ENCODE measurements around the gene SLC7A7. TPM values are rescaled to one million over a fixed set of nuclear protein-coding genes. Genes with fewer than 3 reads are reported as not detected.

Gene SLC7A7
- total RNA-seq, 1 experiment from 2014 or later, result 3.1 TPM

DNA sequence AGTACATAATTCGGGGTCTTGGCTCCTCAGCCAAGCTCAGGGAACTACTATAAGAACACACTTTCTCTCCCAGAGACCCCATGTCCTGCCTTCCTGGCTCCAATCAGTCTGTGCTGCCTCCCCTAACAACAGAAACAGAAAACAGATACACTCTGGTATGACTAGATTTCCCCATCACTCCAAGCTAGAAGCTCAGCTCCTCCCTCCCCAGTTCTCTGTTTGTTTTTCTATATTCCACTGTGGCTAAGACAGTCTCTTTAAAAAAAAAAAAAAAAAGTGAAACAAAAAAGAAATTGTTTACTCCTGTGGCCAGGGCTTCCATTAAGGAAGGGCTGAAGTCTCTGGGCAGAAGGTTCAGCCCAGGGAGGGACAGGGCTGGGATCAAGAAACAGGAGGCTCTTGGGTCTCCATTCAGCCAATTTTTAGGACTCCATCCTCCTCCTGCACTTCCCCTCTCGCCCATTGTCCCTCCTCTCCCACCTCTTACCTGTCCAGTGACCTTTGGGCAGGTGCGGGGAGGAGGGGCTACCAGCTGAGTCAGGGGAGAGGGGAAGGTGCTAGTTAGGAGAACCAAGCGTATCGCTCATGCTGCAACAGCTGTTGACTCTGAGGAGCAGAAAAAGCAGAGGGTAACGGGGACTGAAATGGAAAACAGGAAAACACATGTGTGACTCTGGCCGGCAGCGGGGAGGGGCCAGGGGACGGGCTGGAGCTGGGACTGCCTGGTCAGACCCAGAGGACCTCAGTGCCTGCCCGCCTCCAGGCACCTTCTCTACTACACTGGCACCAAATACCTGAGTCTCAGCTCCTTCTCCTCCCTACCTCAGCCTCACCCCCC is 4.1 kb upstream of the SLC7A7 start:
- no peak overlapping the region for H2AFZ ChIP-seq (ENCODE audit: low read length)
- H3K4me1 Mint-ChIP-seq, result peaks cover 53 to 62% of the 10 kb centered on the region in 2 experiments
- H3K36me3 Mint-ChIP-seq (ENCODE audit: insufficient read depth in 1 of 3, low read depth in 3 of 3), result no peaks in the 10 kb centered on the region; a peak in 1 of 7 replicates
- H4K5ac ChIP-seq (ENCODE audit: insufficient read length, low read depth, low read length), result no peak overlapping the region
- peaks cover 9% of the 10 kb centered on the region for H3K23me2 ChIP-seq (ENCODE audit: insufficient read length, low read depth, low read length, poor library complexity, severe bottlenecking)
- H2AK5ac ChIP-seq (ENCODE audit: insufficient read length, low read length), result no peak overlapping the region
- H3K4me3 Mint-ChIP-seq, result peak overlapping the region; percentile 36 to 53; a peak in 4 of 5 replicates
- no peak overlapping the region for H3K23ac ChIP-seq (ENCODE audit: insufficient read length, low read depth, low read length)
- no peaks in the 10 kb centered on the region for H3K79me1 ChIP-seq (ENCODE audit: insufficient read depth, low read depth, low read length, poor library complexity, severe bottlenecking)
- H2BK12ac ChIP-seq (ENCODE audit: insufficient read length, low read depth, low read length), result no peak overlapping the region
- H3K27ac Mint-ChIP-seq, result peak overlapping the region; percentile 40 to 59 (median 55); a peak in 3 of 7 replicates
- H2BK5ac ChIP-seq (ENCODE audit: insufficient read length, low read length), result no peak overlapping the region
- H3K27me3 ChIP-seq (ENCODE audit: insufficient read depth, low read length), result no peaks in the 10 kb centered on the region
- no peak overlapping the region for H4K8ac ChIP-seq (replicated peaks; ENCODE audit: insufficient read length, low read depth, low read length)
- TF ChIP-seq, protein P1, sequence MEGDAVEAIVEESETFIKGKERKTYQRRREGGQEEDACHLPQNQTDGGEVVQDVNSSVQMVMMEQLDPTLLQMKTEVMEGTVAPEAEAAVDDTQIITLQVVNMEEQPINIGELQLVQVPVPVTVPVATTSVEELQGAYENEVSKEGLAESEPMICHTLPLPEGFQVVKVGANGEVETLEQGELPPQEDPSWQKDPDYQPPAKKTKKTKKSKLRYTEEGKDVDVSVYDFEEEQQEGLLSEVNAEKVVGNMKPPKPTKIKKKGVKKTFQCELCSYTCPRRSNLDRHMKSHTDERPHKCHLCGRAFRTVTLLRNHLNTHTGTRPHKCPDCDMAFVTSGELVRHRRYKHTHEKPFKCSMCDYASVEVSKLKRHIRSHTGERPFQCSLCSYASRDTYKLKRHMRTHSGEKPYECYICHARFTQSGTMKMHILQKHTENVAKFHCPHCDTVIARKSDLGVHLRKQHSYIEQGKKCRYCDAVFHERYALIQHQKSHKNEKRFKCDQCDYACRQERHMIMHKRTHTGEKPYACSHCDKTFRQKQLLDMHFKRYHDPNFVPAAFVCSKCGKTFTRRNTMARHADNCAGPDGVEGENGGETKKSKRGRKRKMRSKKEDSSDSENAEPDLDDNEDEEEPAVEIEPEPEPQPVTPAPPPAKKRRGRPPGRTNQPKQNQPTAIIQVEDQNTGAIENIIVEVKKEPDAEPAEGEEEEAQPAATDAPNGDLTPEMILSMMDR (conservative IDR thresholded peaks at IDR 0.05), result no peak
- H4K91ac ChIP-seq (ENCODE audit: insufficient read length, low read depth, low read length), result no peak overlapping the region
- no peak overlapping the region for H2BK120ac ChIP-seq (ENCODE audit: low read depth, low read length, poor library complexity, severe bottlenecking)
- H3K9me3 Mint-ChIP-seq, result no peaks in the 10 kb centered on the region; a peak in 1 of 5 replicates
- no peak overlapping the region for H2BK15ac ChIP-seq (ENCODE audit: low read depth, low read length)
- H3K9ac ChIP-seq (ENCODE audit: extremely low read depth, insufficient read length, low read length), result no peak overlapping the region
- WGBS (ENCODE audit: extremely low coverage, insufficient read length, low lambda C conversion rate), result no CpG with 5 or more reads among the region's 10 CpGs
- no peak overlapping the region for H2BK20ac ChIP-seq (ENCODE audit: low read depth, low read length, poor library complexity, severe bottlenecking)
- no peak overlapping the region for H3T11ph ChIP-seq (ENCODE audit: low read length)
- no peak overlapping the region for H3K4ac ChIP-seq (ENCODE audit: low read depth, low read length)
- peaks cover 20% of the 10 kb centered on the region for H3K4me1 ChIP-seq (ENCODE audit: insufficient read depth, low read length)
- DNase-seq, result peak; percentile 81
- peak overlapping the region; percentile 57 for H3K4me2 ChIP-seq (ENCODE audit: insufficient read depth, insufficient read length, low read length)
- H3K79me2 ChIP-seq (ENCODE audit: insufficient read depth, low read length), result no peaks in the 10 kb centered on the region
- no peak overlapping the region for H3K18ac ChIP-seq (ENCODE audit: insufficient read length, low read depth, low read length)
- H4K20me1 ChIP-seq (ENCODE audit: control insufficient read depth, insufficient read depth, insufficient read length), result no peaks in the 10 kb centered on the region
- peak overlapping the region; percentile 21; the same call in 1 of the 2 replicates for H3K14ac ChIP-seq (ENCODE audit: insufficient read depth, low read length)
- H3K27ac ChIP-seq (ENCODE audit: insufficient read length, low read depth, low read length), result no peak overlapping the region
- peaks cover 4% of the 10 kb centered on the region for H3K27me3 Mint-ChIP-seq (ENCODE audit: low read depth)
- no peaks in the 10 kb centered on the region for H3K9me3 ChIP-seq (ENCODE audit: control insufficient read depth, low read depth, low read length)
- H3K56ac ChIP-seq (ENCODE audit: insufficient read length, low read depth, low read length), result no peak overlapping the region

Measured in H9 (cell line).